Common myeloid progenitor, CD34-positive (primary cell): ENCODE results near the gene GET4.
A peak's percentile ranks its signal among the peaks of the same experiment; 100 is the strongest.
"Not testable (repeated sequence)": the region's sequence is repeated elsewhere in the genome, so short reads cannot be mapped to it uniquely, and the experiment has no call there.

ENCODE experiments used
- CTCF ChIA-PET: fragments of 350-600 bp; sonication (Branson Sonifier 250); formaldehyde crosslinking; loops from one replicate; lab custom pipeline; 2021; ENCODE audit warnings: antibody characterized with exemption; lab: Charles Lee
- POLR2A ChIA-PET: fragments of 350-600 bp; sonication (Branson Sonifier 250); formaldehyde crosslinking; loops from one replicate; lab custom pipeline; 2021; ENCODE audit warnings: antibody characterized with exemption; lab: Charles Lee
- DNase-seq, 3 donors: peaks; one replicate each; pipeline versions ENCODE4 v3.0.0 to v3.0.0-alpha.2; 2013
- H3K27ac ChIP-seq, 2 experiments: 1 replicate in 1 of 2; 2 replicates in 1 of 2; pipeline ENCODE4 v1.7.0; 2013; ENCODE audit warnings: inconsistent platforms in 2 of 2, low read length in 2 of 2, mild to moderate bottlenecking in 2 of 2, low read depth in 1 of 2, moderate library complexity in 1 of 2; ENCODE audit not compliant: severe bottlenecking in 2 of 2, insufficient read depth in 1 of 2, poor library complexity in 1 of 2
- H3K27me3 ChIP-seq, 5 experiments: replicated peaks in 2 of 5; 1 replicate in 3 of 5; 2 replicates in 2 of 5; pipeline versions ENCODE4 v1.6.1 to v1.7.0; 2013; ENCODE audit warnings: low read length in 4 of 5, mild to moderate bottlenecking in 2 of 5, moderate library complexity in 2 of 5, inconsistent platforms in 1 of 5; ENCODE audit not compliant: insufficient read depth in 5 of 5, control insufficient read depth in 4 of 5
- H3K36me3 ChIP-seq, 4 experiments: 1 replicate in 2 of 4; 2 replicates in 2 of 4; pipeline versions ENCODE4 v1.6.1 to v1.7.0; 2013; ENCODE audit warnings: low read length in 3 of 4, control low read depth in 1 of 4, mild to moderate bottlenecking in 1 of 4; ENCODE audit not compliant: control insufficient read depth in 4 of 4, insufficient read depth in 4 of 4
- H3K4me1 ChIP-seq, 4 experiments: 1 replicate in 3 of 4; 2 replicates in 1 of 4; pipeline versions ENCODE4 v1.6.1 to v1.7.1; 2013; ENCODE audit warnings: low read length in 3 of 4, mild to moderate bottlenecking in 3 of 4, control low read depth in 1 of 4, inconsistent platforms in 1 of 4, moderate library complexity in 1 of 4; ENCODE audit not compliant: control insufficient read depth in 4 of 4, insufficient read depth in 4 of 4; ENCODE audit errors: control extremely low read depth in 1 of 4
- H3K4me3 ChIP-seq, 7 experiments: 1 replicate in 4 of 7; 2 replicates in 3 of 7; pipeline versions ENCODE4 v1.5.1 to v1.7.0; 2013; ENCODE audit warnings: mild to moderate bottlenecking in 7 of 7, low read length in 6 of 7, moderate library complexity in 6 of 7, inconsistent platforms in 2 of 7, low read depth in 2 of 7, control low read depth in 1 of 7; ENCODE audit not compliant: insufficient read depth in 4 of 7, control insufficient read depth in 1 of 7; ENCODE audit errors: extremely low read depth in 1 of 7
- H3K9me3 ChIP-seq, 5 experiments: 1 replicate in 4 of 5; 2 replicates in 1 of 5; pipeline versions ENCODE4 v1.6.1 to v1.7.1; 2013; ENCODE audit warnings: low read length in 4 of 5, mild to moderate bottlenecking in 2 of 5, inconsistent platforms in 1 of 5, low read depth in 1 of 5, moderate library complexity in 1 of 5; ENCODE audit not compliant: control insufficient read depth in 4 of 5, insufficient read depth in 2 of 5; ENCODE audit errors: control extremely low read depth in 1 of 5
- whole genome bisulfite sequencing: methylation state at CpG from one replicate; pipeline ENCODE4 v1.1.5; 2013; ENCODE audit not compliant: insufficient coverage; 5-methylcytosine and 5-hydroxymethylcytosine counted together

The GET4 gene

DNA sequence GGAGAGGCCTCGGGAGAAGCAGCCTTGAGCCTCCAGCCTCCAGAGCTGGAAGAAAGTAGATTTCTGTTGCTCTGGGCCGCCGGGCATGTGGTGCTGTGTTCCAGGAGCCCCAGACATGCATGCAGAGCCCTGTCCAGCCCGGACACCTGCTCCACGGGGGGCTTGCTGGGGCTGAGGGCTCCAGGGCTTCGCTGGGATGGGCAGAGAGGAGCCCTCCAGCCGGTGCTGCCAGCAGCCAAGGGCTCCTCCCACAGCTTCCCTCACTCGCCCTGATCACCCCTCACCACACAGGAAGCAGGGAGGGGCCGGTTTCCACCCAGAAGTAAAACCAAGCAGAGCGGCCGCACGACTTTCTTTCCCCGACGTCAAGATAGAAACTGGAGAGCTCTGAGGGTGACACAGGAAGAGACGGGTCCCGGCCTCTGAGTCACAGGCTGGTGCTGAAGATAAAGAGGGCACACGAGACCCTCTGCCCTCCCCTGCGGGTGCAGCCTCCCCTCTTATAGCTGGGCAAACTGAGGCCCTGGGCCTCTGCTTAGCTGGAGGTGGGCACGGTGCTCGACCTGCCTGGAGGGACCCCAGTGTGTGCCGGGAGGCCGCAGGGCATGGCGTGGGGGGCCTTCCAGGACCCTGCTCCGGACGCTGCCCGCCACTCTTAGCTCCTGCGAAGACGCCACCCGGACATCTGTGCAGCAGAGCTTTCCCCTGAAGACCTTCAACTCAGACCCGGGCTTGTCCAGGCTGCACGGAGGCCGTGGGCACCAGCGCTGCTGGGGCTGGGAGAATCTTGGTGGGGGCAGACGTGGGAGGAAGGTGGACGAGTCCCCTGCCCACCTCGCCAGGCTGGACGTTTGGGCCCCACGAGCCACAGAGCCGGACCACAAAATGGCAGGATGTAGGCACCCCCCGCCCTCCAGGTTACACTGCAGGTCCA lies 47.0 kb downstream of the GET4 start:
- peak; percentile 96 to 99 (median 98) for DNase-seq
- H3K27me3 ChIP-seq, result no peaks in the 10 kb centered on the region
- H3K9me3 ChIP-seq, result no peaks in the 10 kb centered on the region
- H3K36me3 ChIP-seq, result no peaks in the 10 kb centered on the region
- WGBS, result 31% methylated on average over 36 of the region's 40 CpGs
- ChIA-PET POLR2A (interaction anchor here (1.0 to 1.3 kb wide), 3 partner anchors 13 to 31 kb away, joined by 3 read pairs; partner anchors contain the start of gene ADAP1), CTCF (interaction anchor here (1.2 to 4.2 kb wide), 3 partner anchors 13 to 30 kb away, joined by 3 to 26 read pairs (median 7); no protein-coding TSS in a partner anchor)
- H3K27ac ChIP-seq, result peak overlapping the region in 1 of 2 experiments; percentile 33
- peaks cover 0 to 69% (median 56%) of the 10 kb centered on the region in 4 experiments for H3K4me1 ChIP-seq
- H3K4me3 ChIP-seq, result peak overlapping the region in 4 of 7 experiments; percentile 10 to 65 (median 44)

DNA sequence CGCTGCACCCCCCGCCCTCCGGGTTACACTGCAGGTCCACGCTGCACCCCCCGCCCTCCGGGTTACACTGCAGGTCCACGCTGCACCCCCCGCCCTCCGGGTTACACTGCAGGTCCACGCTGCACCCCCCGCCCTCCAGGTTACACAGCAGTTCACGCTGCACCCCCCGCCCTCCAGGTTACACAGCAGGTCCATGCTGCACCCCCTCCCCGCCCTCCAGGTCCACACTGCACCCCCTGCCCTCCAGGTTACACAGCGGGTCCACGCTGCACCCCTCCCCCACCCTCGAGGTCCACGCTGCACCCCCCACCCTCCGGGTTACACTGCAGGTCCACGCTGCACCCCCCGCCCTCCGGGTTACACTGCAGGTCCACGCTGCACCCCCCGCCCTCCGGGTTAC lies 47.7 kb downstream of the GET4 start:
- H3K27ac ChIP-seq, DNase-seq: not testable (repeated sequence)
- CTCF ChIA-PET, result interaction anchor here (1.2 to 4.2 kb wide), 3 partner anchors 14 to 29 kb away, joined by 3 to 26 read pairs (median 7); no protein-coding TSS in a partner anchor

DNA sequence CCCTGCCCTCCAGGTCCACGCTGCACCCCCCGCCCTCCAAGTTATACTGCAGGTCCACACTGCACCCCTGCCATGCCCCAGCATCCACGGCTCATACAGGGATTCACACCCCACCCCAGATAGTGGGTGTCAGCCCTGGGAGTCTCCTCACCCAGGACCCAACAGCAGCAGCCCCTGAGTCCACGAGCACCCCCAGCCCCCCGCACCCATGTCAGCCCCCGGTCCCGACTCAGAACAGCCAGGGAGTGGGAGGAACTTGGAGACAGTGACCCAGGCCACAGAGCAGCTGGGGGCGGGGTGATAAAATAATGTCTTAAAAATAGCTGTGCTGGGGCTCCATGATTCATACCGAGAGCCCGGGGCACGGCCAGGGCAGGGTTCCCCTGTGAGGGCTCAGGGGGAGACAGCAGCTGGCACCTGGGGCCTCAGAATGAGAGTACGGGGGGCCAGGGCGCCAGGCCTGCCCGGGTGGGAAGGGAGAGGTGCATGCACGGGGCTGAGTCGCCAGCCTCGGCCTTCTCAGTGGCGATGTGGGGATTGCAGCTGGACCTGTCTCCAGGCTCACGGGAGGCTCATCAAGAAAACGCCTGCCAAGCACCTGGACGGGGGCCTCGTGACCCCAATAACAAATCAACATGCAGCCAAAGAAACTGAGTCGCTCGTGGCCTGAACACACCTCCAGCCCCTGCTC lies 48.3 kb downstream of the GET4 start:
- H3K27me3 ChIP-seq, result no peaks in the 10 kb centered on the region
- H3K4me3 ChIP-seq, result no peak overlapping the region
- CTCF ChIA-PET, result interaction anchor here (1.2 kb wide), 1 partner anchor 17 kb away, joined by 4 read pairs; no protein-coding TSS in a partner anchor
- H3K27ac ChIP-seq, result no peak overlapping the region
- peaks cover 0 to 82% (median 65%) of the 10 kb centered on the region in 4 experiments for H3K4me1 ChIP-seq
- H3K36me3 ChIP-seq, result no peaks in the 10 kb centered on the region
- no peaks in the 10 kb centered on the region for H3K9me3 ChIP-seq
- 71% methylated on average over 19 of the region's 24 CpGs for WGBS
- POLR2A ChIA-PET, result no interaction called here
- peak in 2 of 3 donors; percentile 70 to 79 for DNase-seq

More for the DNA sequence above, 47.7 kb downstream of the GET4 start:
- H3K9me3 ChIP-seq, H3K36me3 ChIP-seq, H3K27me3 ChIP-seq, H3K4me3 ChIP-seq: not testable (repeated sequence)
- POLR2A ChIA-PET, result interaction anchor here (1.3 kb wide), 1 partner anchor 14 kb away, joined by 3 read pairs; no protein-coding TSS in a partner anchor
- 100% methylated on average over 1 of the region's 25 CpGs for WGBS
- H3K4me1 ChIP-seq, result peaks cover 0 to 75% (median 61%) of the 10 kb centered on the region in 4 experiments

DNA sequence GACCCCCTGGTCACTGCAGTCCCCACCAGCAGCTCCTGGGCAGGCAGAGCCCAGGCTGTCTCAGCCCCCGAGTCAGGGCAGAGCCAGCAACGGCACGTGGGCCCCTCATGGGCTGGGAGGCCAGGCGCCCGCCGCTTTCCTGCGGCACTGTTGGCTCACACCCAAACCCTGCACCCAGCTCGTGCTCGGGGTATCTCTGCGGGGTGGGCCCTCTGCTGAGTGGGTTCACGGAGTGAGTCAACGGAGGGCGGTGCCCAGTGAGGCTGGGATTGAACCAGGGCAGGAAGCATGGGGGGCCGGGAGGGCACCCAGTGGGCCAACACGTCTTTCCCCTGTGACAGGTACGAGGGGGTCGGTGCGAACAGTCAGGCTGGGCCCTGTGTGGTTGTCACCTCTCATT lies 49.2 kb downstream of the GET4 start:
- POLR2A ChIA-PET, result no interaction called here
- no peak overlapping the region for H3K27ac ChIP-seq
- CTCF ChIA-PET, result interaction anchor here (1.2 kb wide), 1 partner anchor 18 kb away, joined by 4 read pairs; no protein-coding TSS in a partner anchor
- peaks cover 0 to 82% (median 63%) of the 10 kb centered on the region in 4 experiments for H3K4me1 ChIP-seq
- DNase-seq, result peak in 2 of 3 donors; percentile 81 to 87
- no peaks in the 10 kb centered on the region for H3K9me3 ChIP-seq
- WGBS, result 17% methylated on average over 7 of the region's 18 CpGs
- H3K27me3 ChIP-seq, result no peaks in the 10 kb centered on the region
- no peaks in the 10 kb centered on the region for H3K36me3 ChIP-seq
- H3K4me3 ChIP-seq, result no peak overlapping the region

DNA sequence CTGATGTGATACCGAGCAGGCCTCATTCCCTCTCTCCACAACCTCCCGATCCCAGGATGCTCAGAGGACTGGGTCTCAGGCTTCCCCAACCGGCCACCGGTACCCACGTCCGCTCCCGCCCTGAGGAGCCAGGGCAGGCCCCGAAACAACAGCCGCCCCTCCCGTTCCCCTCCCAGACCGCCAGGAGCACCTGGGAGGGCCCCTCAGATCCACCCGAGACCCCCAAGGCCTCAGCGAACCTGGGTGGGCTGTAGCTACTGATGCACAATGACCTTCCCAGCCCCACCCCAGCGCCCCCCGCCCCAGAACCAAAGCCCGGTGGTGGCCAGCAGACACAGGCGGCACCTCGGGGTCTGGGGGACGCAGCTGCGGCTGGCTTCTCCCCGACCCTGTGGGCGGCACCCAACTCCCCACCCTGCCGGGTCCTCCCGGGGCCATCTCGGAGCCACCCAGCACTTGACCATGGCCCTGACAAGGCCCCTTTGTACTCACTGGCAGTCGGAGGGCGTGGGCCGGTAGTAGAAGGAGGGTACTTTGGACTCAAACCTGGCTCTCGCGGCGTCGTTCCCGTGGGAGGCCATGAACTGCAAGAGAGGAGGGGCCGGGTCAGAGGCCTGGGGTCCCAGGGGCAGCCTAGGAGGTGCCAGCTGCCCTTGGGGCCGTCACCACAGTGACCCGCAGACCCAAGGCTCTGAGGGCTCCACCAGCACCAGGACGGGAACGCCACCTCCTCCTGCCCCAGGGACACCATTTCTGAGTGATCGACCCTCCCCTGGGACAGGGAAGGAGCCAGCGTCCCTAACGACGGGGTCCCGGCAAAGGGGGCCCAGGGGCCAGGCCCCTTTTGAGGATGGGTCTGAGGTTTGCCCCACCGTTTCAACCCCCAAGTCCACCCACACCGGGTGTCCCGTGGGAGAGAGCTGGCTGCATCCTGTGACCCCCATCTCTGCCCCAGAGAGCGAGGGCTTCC lies 50.0 kb downstream of the GET4 start:
- WGBS, result 93% methylated on average over 37 of the region's 47 CpGs
- CTCF ChIA-PET, result interaction anchor here (1.2 to 4.3 kb wide), 2 partner anchors 17 to 18 kb away, joined by 4 to 29 read pairs; no protein-coding TSS in a partner anchor

DNA sequence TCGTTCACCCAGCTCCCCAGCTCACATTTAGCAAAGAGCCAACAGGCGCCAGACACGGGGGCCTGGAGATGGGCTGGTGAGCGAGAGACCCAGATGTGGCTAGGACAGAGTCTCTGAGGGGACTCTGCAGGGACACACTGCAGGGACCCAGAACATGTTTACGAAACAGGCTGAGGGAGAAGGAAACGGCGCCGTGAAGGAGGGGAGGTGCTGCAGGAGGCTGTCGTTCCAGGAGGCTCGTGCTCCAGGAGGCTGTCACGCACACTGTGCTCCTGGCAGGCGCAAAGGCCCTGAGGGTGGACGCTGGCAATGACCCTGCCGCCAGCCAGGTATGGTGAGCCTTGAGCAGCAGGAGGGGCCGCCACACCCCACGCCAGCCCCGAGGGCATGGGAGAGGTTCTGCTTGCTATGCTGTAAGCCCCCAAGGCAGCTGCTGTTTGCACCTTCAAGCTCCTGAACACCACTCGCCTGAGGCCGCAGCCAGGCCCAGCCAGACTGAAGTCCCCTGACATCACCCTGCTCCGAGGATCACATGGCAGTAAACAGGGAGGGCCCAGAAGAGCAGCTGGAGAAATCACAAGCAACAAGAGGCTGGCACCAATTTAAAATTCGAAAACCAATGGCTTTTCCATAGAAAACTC lies 50.8 kb downstream of the GET4 start:
- Histone ChIP-seq H3K27ac (no peak overlapping the region), H3K4me1 (peaks cover 0 to 66% (median 48%) of the 10 kb centered on the region in 4 experiments), H3K4me3 (no peak overlapping the region), H3K27me3 (no peaks in the 10 kb centered on the region), H3K9me3 (no peaks in the 10 kb centered on the region), H3K36me3 (no peaks in the 10 kb centered on the region)
- WGBS, result 87% methylated on average over 21 of the region's 21 CpGs
- POLR2A ChIA-PET, result no interaction called here
- CTCF ChIA-PET, result interaction anchor here (1.2 to 4.3 kb wide), 2 partner anchors 14 to 18 kb away, joined by 6 to 29 read pairs; no protein-coding TSS in a partner anchor
- DNase-seq, result no peak

More for the DNA sequence above, 50.0 kb downstream of the GET4 start:
- no peak for DNase-seq
- no peak overlapping the region for H3K4me3 ChIP-seq
- no peak overlapping the region for H3K27ac ChIP-seq
- H3K9me3 ChIP-seq, result no peaks in the 10 kb centered on the region
- H3K27me3 ChIP-seq, result no peaks in the 10 kb centered on the region
- POLR2A ChIA-PET, result no interaction called here
- H3K4me1 ChIP-seq, result peaks cover 0 to 74% (median 56%) of the 10 kb centered on the region in 4 experiments
- no peaks in the 10 kb centered on the region for H3K36me3 ChIP-seq
